Limb (tissue), 2 donors: ENCODE measurements around the gene CCM2L.
A peak's percentile ranks its signal among the peaks of the same experiment; 100 is the strongest.
"Not testable (repeated sequence)": the region's sequence is repeated elsewhere in the genome, so short reads cannot be mapped to it uniquely, and the experiment has no call there.

Experiments used
- DNase-seq, 2 donors: peaks; one replicate each; pipeline ENCODE4 v3.0.0-alpha.2; 2016; ENCODE audit errors: extremely low spot score in 2 of 2

CCM2L gene

DNA sequence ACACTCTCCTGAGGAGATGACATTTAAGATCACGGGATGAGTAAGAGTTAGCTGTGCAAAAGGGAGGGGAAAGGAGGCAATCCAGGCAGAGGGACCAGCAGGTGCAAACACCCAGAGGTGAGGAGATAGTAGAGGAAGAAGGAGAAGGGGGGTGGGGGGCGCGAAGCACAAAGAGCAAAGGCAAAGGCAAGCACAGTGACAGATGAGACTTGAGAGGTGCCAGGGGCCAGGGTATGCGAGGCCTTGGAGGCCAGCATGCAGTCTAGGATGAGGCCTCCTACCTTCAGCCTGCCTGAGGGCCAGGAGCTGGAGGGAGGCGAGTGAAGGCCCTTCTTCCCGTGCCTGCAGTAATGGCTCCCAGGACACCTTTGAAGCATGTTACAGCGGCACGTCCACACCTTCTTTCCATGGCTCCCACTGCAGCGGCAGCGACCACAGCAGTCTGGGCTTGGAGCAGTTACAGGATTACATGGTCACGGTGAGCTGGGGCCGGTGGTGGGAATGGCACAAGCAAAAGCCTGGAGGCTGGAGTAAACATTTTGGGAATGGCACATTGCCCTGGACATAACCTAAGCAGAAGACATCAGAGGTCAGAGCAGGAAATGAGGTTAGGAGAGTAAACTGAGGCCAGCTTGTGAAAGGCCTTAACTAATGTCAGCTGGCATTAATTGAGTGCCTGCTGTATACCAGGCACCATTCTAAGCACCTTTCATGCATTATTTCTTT is 18.6 kb downstream of the CCM2L start:
- DNase-seq = peak in 1 of 2 donors; percentile 56

DNA sequence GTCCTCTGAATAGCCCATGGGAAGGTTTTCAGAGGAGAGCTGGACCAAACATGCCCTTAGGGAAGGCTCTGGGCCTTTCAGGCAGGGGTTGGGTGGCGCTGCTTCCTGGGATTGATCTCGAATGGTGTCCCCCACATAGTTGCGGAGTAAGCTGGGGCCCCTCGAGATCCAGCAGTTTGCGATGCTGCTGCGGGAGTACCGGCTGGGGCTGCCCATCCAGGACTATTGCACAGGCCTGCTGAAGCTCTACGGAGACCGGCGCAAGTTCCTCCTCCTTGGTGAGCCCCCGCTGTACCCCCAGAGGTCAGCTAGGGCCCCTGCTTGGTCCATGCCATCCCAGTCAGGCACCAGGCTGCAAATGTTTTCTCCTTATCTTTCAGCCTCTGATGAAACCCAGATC is 19.3 kb downstream of the CCM2L start:
- no peak for DNase-seq

DNA sequence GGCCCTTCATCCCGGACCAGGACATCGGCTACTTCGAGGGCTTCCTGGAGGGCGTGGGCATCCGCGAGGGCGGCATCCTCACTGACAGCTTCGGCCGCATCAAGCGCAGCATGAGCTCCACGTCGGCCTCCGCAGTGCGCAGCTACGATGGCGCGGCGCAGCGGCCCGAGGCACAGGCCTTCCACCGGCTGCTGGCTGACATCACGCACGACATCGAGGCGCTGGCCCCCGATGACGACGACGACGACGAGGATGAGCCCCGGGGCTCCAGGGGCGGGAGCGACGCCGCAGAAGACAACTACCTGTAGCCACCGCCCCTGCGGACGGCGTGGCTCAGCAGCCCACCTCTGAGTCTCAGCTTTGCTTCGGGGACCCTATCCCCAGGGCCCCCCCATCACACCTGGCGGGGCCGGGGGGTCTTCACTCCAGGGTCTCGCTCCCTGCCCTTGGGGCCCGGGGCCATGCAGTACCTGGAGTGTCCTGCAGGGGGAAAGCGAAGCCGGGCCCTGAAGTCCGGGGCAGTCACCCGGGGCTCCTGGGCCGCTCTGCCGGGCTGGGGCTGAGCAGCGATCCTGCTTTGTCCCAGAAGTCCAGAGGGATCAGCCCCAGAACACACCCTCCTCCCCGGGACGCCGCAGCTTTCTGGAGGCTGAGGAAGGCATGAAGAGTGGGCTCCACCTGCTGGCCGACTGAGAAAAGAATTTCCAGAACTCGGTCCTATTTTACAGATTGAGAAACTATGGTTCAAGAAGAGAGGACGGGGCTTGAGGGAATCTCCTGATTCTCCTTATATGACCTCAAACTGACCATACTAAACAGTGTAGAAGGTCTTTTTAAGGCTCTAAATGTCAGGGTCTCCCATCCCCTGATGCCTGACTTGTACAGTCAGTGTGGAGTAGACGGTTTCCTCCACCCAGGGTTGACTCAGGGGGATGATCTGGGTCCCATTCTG is 21.0 kb downstream of the CCM2L start:
- peak; percentile 79 to 83 for DNase-seq

DNA sequence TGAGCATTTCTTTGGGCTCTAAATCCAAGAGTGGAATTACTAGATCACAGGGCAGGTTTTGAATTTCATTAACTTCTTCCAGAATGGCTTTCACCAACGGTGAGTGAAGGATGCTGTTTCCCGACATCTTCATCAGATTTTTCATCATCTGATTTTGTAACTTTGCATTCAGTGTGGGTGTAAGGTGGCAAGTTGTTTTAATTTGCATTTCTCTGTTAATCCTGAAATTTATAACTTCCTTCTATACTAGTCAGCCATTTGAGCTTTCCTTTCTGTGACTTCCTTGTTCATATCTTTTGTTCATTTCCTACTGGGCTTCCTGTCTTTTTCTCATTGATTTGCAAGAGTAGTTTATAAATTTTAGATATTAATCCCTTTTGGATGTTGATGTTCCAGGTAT is 23.1 kb downstream of the CCM2L start:
- no peak for DNase-seq

DNA sequence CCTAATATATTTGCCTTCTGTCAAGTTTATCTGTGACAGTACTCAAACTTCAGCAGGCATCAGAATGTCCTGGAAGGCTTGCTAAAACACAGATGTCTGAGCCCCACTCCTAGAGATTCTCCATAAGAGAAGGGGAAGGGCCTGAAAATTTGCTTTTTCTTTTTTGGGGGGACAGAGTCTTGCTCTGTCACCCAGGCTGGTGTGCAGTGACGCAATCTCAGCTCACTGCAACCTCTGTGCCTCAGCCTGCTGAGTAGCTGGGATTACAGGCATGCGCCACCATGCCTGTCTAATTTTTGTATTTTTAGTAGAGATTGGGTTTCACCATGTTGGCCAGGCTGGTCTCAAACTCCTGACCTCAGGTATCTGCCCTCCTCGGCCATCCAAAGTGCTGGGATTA is 23.5 kb downstream of the CCM2L start:
- not testable (repeated sequence) for DNase-seq

DNA sequence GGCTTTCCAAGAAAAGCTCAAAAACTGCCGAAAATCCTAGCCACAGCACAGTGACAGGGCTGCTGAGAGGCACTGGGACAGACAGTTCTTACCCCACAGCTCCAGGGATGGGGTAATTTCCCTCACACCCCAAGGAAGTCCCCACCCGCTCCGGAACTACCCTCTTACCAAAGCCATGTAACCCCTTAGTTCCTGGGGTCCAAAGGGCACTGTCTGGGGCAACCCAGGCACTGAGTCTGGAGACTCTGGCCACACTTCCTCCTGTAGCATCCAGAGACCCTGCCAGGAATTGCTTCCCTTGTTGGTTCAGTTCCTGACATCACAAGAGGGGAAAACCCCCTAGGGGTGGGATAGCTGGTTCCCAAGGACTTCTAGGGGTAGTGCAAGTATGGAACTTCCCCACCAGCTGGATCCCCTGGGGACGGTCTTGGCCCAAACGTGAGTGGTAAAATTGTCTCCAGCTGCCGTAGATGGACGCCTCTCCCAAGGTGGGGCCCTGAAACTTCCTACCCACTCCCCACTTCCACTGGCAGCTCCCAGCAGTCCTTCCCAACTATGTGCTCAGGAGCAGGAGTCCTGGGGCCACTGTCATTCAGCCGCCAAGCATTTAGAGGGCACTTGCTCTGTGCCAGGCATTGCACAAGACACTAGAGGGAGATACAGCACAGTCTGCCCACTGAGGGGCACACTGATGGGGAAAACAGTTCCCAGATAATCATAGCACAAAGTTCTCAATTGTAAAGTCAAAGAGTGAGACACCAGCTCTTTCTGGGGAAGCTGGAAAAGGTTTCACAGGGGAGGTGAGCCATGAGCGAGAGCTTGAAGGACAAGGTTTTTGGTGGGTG is 24.6 kb downstream of the CCM2L start:
- DNase-seq = no peak

DNA sequence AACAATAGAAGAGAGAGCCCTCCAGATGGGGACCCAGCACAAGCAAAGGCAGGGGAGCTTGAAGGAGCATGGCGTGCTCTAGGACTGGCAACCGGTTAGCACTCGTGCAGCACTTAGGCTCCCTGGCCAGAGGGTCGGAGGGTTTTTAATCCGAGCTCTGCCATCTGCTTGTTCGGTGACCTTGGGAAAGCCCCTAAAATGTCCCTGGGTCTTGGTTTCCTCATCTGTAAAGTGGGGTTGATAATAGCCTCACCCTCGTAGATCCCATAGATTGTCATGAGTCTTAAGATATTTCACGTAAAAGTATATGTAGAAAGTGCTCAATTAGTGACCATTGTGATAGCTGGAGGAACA is 25.2 kb downstream of the CCM2L start:
- DNase-seq = no peak

DNA sequence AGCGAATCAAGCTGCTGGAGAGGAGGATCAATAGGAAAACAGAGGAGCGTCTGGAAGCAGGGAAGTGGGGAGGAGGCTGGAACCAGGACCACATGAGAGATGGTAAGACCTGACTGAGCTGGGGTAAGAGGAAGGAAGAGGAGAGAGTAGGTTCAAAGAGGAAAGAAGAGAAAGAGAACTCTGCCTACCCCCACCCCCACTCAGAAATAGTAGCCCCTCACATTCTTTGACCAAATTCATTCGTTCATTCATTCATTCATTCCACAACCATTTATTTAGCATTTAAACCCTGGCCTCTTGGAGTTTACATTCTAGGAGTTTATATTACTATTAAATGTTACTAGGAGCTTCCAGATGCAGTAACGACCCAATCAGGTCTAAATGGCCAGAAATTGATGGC is 26.0 kb downstream of the CCM2L start:
- DNase-seq = no peak

DNA sequence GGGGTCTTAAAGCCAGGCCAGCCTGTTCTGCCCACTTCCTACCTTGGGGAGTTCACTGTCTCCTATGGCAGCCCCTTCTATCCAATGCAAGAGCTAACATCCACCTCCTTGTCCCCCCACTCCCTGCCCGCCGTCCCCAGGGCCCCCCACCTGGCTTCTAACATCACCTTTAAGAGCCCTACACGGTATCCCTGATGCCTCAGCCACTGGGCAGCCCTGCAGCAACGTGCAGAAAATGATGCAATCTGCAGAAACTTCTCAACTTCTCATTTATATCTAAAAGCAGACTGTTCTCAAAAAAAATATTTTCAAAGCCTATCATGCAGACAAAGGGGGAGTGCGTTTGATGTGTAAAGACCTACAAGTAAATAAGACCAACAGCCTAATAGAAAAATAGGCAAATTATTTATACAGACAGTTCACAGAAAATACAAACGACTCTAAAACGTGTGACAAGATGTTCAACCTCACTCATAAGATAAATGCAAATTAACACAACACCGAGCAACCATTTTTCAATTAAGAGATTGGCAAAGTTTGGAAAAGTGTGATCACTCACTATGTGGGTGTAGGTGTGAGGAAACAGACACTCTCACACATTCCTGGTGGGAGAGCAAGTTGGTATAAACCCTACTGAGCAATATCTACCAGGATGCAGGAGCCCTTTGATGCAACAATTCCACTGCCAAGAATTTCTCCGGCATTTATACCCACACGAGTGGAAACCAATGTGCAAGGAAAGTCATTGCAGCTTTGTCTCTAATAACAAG is 26.7 kb downstream of the CCM2L start:
- no peak for DNase-seq

DNA sequence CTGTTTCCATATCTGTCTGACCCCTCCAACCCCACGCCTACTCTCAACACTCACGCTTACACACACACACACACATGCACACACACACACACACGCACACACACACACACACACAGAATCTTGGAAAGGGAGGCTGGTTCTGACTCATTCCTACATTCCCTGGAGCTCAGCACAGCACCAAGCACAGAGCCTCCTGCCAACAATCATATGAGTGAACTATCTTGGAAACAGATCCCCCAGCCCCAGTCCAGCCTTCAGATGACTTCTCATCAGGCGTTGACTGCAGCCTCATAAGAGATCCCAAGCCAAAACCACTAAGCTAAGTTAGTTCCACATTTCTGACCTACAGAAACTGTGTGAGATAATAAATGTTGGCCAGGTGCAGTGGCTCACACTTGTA is 27.7 kb downstream of the CCM2L start:
- DNase-seq = no peak

DNA sequence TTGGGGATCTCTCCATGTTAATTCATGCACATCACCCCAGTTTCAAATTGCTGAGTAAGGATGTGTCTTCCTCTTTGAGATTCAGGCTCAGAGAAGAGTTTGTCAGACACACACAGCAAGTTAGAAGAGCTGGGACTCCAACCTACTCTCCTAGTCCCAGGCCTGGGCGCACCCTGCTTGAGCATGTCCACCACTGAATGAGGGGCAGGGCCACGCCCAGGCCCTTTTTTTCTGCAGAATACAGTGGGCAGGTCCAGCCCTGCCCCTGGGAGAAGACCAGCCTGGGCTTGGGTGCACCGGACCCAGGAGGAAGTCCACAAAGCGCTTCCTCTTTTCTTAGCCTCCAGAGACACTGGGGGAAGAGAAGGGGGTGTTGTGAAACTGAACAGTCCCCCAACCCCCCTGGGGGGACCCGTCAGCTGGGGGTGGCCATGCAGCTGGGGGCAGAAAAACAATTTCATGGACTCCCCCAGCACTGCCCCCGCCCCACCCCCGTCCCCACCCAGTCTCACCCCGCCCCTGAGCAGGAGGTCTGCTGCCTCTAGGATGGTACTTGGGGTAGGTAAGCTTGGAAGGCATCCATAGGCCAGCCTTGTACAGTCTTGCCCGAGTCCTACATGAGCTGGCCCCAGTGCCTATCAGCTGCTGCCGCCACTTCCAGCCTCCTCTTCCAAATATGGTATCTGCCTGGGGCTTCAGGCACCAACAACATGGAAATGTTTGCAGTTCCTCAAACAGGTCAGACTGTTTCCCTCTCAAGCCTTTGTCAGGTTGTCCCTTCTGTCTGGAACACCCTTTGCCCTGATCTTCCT is 30.1 kb downstream of the CCM2L start:
- no peak for DNase-seq

DNA sequence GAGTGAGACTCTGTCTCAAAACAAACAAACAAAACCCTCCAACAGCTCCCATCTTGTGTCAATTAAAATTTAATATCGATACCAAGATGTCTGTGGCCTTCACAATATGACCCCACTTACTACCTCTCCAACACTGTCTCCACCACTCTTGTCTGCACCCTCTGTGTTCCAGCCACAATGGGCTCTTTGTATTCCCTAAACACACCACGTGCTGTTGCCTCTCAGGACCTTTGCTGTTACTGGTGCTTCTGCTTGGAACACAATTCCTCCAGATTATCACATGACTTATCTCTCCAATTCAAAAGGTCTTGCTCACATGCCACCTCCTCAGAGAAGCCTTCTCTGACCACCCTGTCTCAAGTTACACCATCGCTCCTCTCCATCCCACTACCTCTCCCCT is 35.8 kb downstream of the CCM2L start:
- no peak for DNase-seq

DNA sequence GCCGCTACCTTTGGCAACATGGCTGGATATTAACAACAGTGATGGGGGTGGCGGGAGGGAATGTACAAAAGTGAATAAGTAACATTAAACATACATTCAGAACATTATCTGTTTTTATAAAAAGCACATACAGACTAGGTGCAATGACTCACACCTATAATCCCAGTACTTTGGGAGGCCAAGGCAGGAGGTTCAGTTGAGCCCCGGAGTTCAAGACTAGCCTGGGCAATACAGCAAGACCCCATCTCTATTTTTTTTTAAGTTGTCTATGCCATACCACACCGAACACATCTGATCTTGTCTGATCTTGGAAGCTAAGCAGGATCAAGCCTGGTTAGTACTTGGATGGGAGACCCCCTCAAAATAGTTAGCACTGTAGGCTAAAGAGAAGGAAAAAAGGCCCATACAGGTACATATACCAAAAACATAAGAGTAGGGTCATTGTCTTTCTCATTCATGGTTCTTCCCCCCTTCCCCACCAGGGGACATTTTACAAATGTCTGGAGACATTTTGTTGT is 40.1 kb downstream of the CCM2L start:
- DNase-seq = no peak

DNA sequence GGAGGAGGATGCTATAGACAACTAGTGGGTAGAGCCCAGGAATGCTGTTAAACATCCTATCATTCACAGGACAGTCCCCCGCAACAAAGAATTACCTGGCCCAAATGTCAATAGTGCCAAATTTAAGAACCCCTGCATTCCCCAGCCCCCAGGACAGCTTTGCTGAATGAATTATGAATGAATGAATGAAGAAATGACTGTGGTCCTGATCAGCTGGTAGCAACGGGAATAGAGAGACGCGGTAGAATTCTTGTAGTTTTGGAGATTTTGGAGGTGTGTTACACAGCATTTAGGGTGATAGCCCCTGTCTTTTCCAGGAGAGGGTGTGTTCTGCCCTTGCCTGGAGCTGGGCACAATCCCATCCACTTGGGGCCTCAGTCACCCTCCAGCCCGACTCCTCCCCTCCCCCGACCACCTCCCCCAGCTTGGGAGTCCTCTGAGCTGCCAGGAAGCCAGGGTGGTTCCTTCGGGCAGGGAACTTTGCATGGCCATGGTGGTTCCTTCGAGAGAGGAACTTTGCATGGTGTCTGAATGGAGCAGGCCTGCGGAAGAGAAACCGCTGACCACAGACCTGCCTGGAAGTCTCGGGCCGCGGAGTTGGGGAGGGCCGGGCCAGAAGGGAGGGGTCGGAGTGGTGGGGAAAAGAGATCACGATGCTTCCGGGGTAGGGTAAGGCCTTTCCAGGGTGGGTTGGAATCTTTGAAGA is 40.8 kb downstream of the CCM2L start:
- DNase-seq = peak in 1 of 2 donors; percentile 7

DNA sequence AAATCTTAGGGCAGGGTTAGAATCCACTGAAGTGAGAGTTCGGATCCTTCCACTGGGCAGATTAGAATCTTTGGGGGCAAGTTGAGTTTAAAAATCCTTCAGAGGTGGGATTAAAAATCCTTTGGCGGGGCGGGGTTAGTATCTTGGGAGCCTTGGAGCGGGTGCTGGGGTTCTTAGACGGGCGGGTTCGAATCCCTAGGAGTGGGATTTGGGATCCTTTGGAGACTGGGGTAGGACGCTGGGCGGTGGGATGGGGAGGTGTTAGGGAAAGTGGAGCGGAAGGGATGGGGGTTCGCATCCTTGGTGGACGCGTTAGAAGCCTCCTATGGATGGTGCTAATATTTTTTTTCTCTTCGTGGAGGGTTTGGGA is 41.5 kb downstream of the CCM2L start:
- DNase-seq = no peak

DNA sequence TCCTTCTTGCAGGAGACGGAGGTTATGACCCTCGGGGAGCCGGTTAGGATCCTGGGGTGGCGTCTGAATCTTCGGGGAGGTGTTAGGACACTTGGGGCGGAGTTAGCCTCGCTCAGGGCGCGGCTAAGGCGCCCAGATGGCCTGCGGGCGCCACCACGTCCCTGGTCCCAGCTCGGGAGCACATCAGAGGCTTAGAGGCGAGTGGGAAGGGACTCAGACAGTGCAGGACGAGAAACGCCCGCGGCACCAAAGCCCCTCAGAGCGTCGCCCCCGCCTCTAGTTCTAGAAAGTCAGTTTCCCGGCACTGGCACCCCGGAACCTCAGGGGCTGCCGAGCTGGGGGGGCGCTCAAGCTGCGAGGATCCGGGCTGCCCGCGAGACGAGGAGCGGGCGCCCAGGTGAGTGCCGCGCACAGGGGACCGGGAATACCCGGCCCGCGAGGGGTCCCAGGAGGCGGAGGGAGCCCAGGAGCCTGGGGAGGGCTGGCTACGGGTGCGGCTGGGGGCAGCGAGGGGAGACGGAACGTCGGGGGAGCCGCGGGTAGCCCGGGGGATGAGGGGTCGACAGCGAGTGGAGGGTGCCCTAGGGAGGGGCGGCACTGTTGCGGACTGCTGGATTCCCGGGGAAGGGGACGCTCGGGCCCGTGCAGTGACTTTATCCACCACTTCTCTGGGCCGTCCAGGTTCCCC is 42.0 kb downstream of the CCM2L start, which contains the start of gene HCK:
HCK (plus strand) TSS at position 153 of the 688 bp plus-strand sequence.
- no peak for DNase-seq

DNA sequence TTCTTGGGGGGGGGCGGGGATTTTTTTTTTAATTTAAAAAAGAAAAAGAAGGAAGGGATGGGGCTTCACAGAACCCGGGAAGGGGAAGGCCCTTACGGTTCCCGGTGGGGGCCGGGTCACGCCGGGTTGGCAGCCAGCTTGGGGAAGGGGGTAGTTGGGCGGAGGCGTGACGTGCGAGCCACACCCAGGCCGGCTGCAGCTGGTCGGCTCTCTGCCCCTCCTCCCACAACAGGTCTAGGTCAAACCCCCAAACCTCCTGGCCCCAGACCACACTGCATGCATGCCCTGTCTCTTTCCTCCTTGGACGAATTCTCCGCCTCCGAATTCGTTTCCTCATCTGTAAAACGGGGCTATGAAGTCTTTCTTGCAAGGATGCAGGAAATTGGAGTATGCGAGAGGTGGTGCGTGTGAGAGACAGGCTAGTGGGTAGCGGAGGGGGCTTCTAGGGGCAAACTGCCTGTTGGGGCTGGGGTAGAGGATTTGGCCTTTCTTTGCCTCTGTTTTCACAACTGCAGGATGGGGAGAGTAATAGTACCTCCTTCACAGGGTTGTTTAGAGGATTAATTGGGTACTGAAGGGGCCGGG is 42.6 kb downstream of the CCM2L start:
- no peak for DNase-seq

DNA sequence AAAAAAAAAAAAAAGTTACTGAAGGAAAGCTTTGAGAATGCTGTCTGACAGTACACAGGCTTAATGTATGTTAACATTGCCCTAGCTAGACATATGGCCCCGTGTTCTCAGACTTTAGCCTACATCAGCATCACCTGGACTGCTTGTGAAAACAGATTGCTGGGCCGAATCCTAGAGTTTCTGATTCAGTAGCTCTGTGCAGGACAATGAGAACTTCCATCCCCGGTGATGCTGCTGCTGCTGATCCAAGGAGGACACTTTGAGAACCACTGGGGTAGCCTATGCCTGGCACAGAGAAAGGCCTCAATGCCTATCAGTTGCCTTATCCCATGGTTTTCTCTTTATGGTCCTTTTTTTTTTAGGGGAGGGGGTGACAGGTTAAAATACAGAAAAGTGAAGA is 43.4 kb downstream of the CCM2L start:
- no peak for DNase-seq
